NCI-H2107 treated with DMSO at 0.1 percent for 48 hours (cell line): ENCODE measurements around the gene MYLK.
"Not testable (repeated sequence)": the region's sequence is repeated elsewhere in the genome, so short reads cannot be mapped to it uniquely, and the experiment has no call there.

Experiments used
- DNase-seq: peaks from one replicate; lab custom pipeline; 2025; ENCODE audit not compliant: unreplicated experiment; lab: John Stamatoyannopoulos, UW

Gene MYLK

GRCh38 chr3:123608263-123608937 is 275.7 kb downstream of the MYLK start:
- DNase-seq: no peak

- no peak for DNase-seq
Observed at GRCh38 chr3:123606527-123606926, 277.6 kb downstream of the MYLK start.

- no peak for DNase-seq
Observed at GRCh38 chr3:123605789-123606234, 278.3 kb downstream of the MYLK start.

- not testable (repeated sequence) for DNase-seq
Observed at GRCh38 chr3:123603153-123603552, 281.0 kb downstream of the MYLK start.

- no peak for DNase-seq
Observed at GRCh38 chr3:123602325-123602724, 281.8 kb downstream of the MYLK start.

GRCh38 chr3:123600863-123601262 is 283.3 kb downstream of the MYLK start:
- DNase-seq: not testable (repeated sequence)

GRCh38 chr3:123597561-123597960 is 286.6 kb downstream of the MYLK start:
- no peak for DNase-seq

- DNase-seq: no peak
Observed at GRCh38 chr3:123595396-123596180, 288.5 kb downstream of the MYLK start.

GRCh38 chr3:123593381-123593780 is 290.8 kb downstream of the MYLK start:
- DNase-seq: no peak

- DNase-seq: no peak
Observed at GRCh38 chr3:123590685-123591450, 293.3 kb downstream of the MYLK start.

GRCh38 chr3:123587401-123587800 is 296.7 kb downstream of the MYLK start:
- no peak for DNase-seq

- DNase-seq: no peak
Observed at GRCh38 chr3:123586968-123587367, 297.2 kb downstream of the MYLK start.

GRCh38 chr3:123586131-123586530 is 298.0 kb downstream of the MYLK start:
- peak; percentile 80 for DNase-seq

GRCh38 chr3:123584988-123585937 is 298.9 kb downstream of the MYLK start, which contains the start of gene HACD2:
Gene HACD2, minus strand, starts transcription at chr3:123585053. Its CDS starts 26 bp downstream, at chr3:123585027.
- peak; percentile 99 for DNase-seq

- peak; percentile 37 for DNase-seq
Observed at GRCh38 chr3:123584284-123584987, 299.7 kb downstream of the MYLK start.

GRCh38 chr3:123583561-123583960 is 300.6 kb downstream of the MYLK start:
- no peak for DNase-seq

- DNase-seq: no peak
Observed at GRCh38 chr3:123582315-123582714, 301.8 kb downstream of the MYLK start.

- no peak for DNase-seq
Observed at GRCh38 chr3:123576122-123576521, 308.0 kb downstream of the MYLK start.

- DNase-seq: no peak
Observed at GRCh38 chr3:123571973-123572365, 312.2 kb downstream of the MYLK start.
